Uterus (tissue), 4 donors: ENCODE measurements around the gene VWA7. TPM values are rescaled to one million over a fixed set of nuclear protein-coding genes. Genes with fewer than 3 reads are reported as not detected.

Experiments
- DNase-seq, 2 donors: peaks; one replicate each; pipeline ENCODE4 v3.0.0-alpha.2; 2019 to 2020
- H3K27ac ChIP-seq, 2 donors: fragments of 200-600 bp; sonication (generic); 1 replicate in 1 of 2; 2 replicates in 1 of 2; pipeline ENCODE4 v1.5.1; 2016 to 2018
- H3K27me3 ChIP-seq, 2 donors: fragments of 200-600 bp; sonication (generic); one replicate each; pipeline ENCODE4 v1.5.1; 2018 to 2019; ENCODE audit warnings: control low read depth in 1 of 2
- H3K36me3 ChIP-seq, 2 donors: fragments of 200-600 bp; sonication (generic); one replicate each; pipeline ENCODE4 v1.5.1; 2019; ENCODE audit warnings: control low read depth in 1 of 2
- H3K4me1 ChIP-seq, 2 donors: fragments of 200-600 bp; sonication (generic); one replicate each; pipeline ENCODE4 v1.5.1; 2018 to 2019; ENCODE audit warnings: control low read depth in 1 of 2
- H3K4me3 ChIP-seq, 2 donors: fragments of 200-600 bp; sonication (generic); 1 replicate in 1 of 2; 2 replicates in 1 of 2; pipeline ENCODE4 v1.5.1; 2018 to 2019; ENCODE audit warnings: mild to moderate bottlenecking in 1 of 2
- H3K9me3 ChIP-seq, 2 donors: fragments of 200-600 bp; sonication (generic); one replicate each; pipeline ENCODE4 v1.5.1; 2019; ENCODE audit warnings: control low read depth in 1 of 2
- POLR2A ChIP-seq, 2 donors: fragments of 450-650 bp; IDR thresholded peaks; one replicate each; pipeline ENCODE4 v1.6.1; 2016; ENCODE audit warnings: antibody characterized with exemption in 2 of 2, mild to moderate bottlenecking in 1 of 2, moderate library complexity in 1 of 2
- intact Hi-C: fragments of 100-400 bp; cut with DNase I; formaldehyde crosslinking; loops from one replicate; pipeline ENCODE4 v1.15.1; 2023; ENCODE audit warnings: low total_unique reads
- total RNA-seq, 4 donors: library from RNA; depleted of rRNA in 3 of 4; stranded (reverse); fragments of >200 nt in 3 of 4; gene quantifications; one replicate each; pipeline versions ENCODE4 v1.1.0 to v1.2.4, GENCODE V29; 2014 to 2023
- TF ChIP-seq, protein P1 (sequence below), 4 experiments: fragments of 200-600 bp in 2 of 4; fragments of 450-650 bp in 2 of 4; sonication (generic) in 2 of 4; IDR thresholded peaks; one replicate each; pipeline ENCODE4 v1.5.1; 2016 to 2019; ENCODE audit warnings: antibody characterized with exemption in 4 of 4, mild to moderate bottlenecking in 2 of 4, moderate library complexity in 1 of 4
- donor health status: DM: yes; HTN: yes; CAD: no.

The VWA7 gene
- total RNA-seq, 4 donors from 2014 or later = 0.88 to 24.1 (median 3.1) TPM

DNA sequence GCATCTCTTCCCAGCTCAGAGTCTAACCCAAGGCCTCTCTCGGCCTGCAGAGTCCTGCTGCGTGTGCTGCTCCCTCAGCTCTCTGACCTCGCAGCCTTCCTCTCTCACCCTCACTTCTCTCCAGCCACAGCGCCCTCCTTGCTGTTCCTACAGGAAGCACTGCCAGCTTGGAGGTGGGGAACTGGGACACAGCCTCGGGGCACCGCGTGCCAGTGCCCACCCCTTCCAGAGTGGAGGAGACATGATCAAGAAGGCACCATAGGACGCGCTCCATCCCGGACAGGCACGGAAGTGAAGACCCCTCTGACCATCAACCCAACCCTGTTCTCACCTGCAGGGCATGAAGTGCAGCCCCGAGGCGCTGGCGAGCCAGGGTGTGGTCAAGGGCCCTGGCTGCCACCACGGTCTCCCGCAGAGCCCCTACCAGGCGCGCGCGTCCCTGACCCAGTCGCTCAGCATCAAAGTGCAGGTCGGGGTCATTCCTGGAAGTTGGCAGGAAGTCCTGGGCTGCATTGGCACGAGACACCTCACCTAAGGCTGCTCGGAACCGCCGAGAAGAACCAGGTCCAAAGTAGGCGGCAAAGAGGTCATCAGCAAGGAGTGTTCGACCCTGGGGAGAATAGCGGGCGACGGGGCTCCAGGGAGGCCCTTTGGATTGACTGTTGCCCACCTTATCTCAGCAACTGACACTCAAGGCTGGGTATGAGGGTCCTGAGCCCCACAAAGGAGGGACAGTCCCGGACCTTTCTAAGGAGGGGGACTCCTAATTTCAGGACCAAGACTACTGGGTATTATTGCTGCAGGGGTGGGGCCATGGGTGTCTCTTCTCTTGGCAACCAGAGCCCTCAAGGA, 1.3 kb downstream of the VWA7 start:
- Histone ChIP-seq H3K4me3 (no peak overlapping the region), H3K36me3 (no peaks in the 10 kb centered on the region), H3K27ac (peak overlapping the region; percentile 84 to 88), H3K4me1 (peaks cover 5 to 8% of the 10 kb centered on the region in 2 donors), H3K27me3 (no peaks in the 10 kb centered on the region), H3K9me3 (no peaks in the 10 kb centered on the region)
- no peak for DNase-seq
- intact Hi-C loops = no loop called here
- no peak for TF ChIP-seq POLR2A (IDR thresholded peaks at IDR 0.05)
- TF ChIP-seq, protein P1, sequence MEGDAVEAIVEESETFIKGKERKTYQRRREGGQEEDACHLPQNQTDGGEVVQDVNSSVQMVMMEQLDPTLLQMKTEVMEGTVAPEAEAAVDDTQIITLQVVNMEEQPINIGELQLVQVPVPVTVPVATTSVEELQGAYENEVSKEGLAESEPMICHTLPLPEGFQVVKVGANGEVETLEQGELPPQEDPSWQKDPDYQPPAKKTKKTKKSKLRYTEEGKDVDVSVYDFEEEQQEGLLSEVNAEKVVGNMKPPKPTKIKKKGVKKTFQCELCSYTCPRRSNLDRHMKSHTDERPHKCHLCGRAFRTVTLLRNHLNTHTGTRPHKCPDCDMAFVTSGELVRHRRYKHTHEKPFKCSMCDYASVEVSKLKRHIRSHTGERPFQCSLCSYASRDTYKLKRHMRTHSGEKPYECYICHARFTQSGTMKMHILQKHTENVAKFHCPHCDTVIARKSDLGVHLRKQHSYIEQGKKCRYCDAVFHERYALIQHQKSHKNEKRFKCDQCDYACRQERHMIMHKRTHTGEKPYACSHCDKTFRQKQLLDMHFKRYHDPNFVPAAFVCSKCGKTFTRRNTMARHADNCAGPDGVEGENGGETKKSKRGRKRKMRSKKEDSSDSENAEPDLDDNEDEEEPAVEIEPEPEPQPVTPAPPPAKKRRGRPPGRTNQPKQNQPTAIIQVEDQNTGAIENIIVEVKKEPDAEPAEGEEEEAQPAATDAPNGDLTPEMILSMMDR (IDR thresholded peaks at IDR 0.05) = no peak

DNA sequence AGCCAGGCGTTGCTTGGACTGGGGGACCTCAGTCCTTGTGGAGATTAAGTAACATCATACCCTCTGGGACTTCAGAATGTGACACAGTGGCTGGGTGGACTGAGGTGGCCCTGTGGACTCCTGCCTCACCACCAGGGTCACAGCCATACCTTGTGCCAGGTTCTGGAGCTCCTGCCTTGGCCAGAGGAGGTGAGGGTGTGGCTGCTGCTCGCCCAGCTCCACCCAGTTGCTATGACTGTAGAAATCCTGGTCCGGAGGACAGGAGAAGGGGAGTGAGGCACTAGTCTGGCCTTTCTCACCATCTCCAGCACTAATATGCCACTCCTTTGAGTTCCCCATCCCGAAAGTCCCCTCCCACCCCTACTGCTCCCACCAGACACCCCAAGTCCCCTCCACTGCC, 1.9 kb downstream of the VWA7 start:
- H3K4me3 ChIP-seq = no peak overlapping the region
- H3K36me3 ChIP-seq = no peaks in the 10 kb centered on the region
- no peaks in the 10 kb centered on the region for H3K9me3 ChIP-seq
- H3K27ac ChIP-seq = peak overlapping the region in 1 of 2 donors; percentile 88
- peaks cover 5 to 8% of the 10 kb centered on the region in 2 donors for H3K4me1 ChIP-seq
- no peak for DNase-seq
- no peak for TF ChIP-seq POLR2A (IDR thresholded peaks at IDR 0.05)
- TF ChIP-seq, protein P1 (IDR thresholded peaks at IDR 0.05) = no peak
- intact Hi-C loops = no loop called here
- no peaks in the 10 kb centered on the region for H3K27me3 ChIP-seq

DNA sequence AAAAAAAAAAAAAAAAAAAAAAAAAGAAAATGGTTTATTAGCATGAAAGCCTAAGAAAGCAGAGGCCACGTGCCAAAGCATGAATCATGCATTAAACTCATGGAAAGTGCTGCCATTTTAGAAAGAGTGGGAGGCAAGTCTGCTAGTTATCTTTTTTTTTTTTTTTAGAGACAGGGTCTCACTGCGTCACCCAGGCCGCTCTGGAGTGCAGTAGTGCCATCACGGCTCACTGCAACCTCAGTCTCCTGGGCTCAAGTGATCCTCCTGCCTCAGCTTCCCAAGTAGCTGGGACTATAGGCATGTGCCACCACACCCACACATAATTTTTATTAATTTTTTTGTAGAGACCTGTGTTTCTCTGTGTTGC, 5.2 kb downstream of the VWA7 start:
- H3K4me3 ChIP-seq = no peak overlapping the region
- TF ChIP-seq POLR2A (IDR thresholded peaks at IDR 0.05) = no peak
- TF ChIP-seq, protein P1 (IDR thresholded peaks at IDR 0.05) = no peak
- peaks cover 3 to 6% of the 10 kb centered on the region in 2 donors for H3K4me1 ChIP-seq
- H3K27me3 ChIP-seq = no peaks in the 10 kb centered on the region
- intact Hi-C loops = no loop called here
- no peaks in the 10 kb centered on the region for H3K9me3 ChIP-seq
- H3K36me3 ChIP-seq = no peaks in the 10 kb centered on the region
- no peak overlapping the region for H3K27ac ChIP-seq
- DNase-seq = no peak

DNA sequence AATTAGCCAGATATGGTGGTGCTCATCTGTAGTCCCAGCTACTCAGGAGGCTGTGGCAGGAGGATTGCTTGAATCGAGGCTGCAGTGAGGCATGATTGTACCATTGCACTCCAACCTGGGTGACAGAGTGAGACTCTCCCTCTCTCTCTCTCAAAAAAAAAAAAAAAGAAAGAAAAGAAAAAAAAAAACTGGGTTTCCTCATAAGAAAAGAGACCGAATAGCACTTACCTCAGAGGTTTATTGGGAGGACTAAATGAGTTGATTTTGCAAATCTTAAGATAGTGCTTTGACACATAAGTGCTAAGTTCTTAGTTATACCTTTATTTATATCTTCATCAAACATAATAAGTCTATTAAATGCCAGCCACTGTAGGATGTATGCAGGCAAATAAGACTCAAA, 6.3 kb downstream of the VWA7 start:
- no peaks in the 10 kb centered on the region for H3K27me3 ChIP-seq
- no peak overlapping the region for H3K27ac ChIP-seq
- H3K36me3 ChIP-seq = no peaks in the 10 kb centered on the region
- no peaks in the 10 kb centered on the region for H3K9me3 ChIP-seq
- DNase-seq = no peak
- H3K4me1 ChIP-seq = no peaks in the 10 kb centered on the region
- no peak overlapping the region for H3K4me3 ChIP-seq
- TF ChIP-seq, protein P1 (IDR thresholded peaks at IDR 0.05) = no peak
- no peak for TF ChIP-seq POLR2A (IDR thresholded peaks at IDR 0.05)
- intact Hi-C loops = no loop called here

DNA sequence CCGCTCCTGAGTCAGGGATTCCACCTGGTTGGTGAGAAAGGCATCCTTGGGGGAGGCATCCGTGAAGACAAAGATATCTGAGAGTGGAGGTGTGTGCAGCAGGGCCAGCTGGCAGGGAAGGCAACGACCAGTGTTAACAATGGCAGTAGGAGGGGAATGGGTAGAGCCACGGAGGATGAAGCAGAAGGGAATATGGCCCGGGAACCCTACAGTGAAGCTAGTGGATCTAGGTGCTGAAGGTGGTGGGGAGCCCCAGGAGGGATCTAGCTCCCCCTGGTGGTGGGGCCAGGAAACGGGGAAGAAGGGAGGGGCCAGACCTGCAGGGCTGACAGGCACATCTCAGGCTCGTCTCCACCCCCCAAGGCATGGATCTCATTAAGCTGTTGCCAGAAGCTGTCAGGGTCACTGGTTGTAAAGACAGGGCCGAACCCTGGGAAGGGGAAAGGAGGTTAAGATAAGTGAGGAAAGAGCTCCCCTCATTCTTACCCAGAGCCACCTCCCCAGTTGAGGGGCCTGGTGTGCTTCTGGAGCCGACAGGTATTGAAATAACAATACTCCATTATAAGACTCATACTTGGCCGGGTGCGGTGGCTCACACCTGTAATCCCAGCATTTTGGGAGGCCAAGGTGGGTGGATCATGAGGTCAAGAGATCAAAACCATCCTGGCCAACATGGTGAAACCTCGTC, 7.3 kb downstream of the VWA7 start:
- intact Hi-C loops = no loop called here
- peak in 1 of 2 donors; percentile 42 for DNase-seq
- no peaks in the 10 kb centered on the region for H3K9me3 ChIP-seq
- TF ChIP-seq, protein P1 (IDR thresholded peaks at IDR 0.05) = peak; percentile 20 to 56 (median 40)
- TF ChIP-seq POLR2A (IDR thresholded peaks at IDR 0.05) = no peak
- no peaks in the 10 kb centered on the region for H3K27me3 ChIP-seq
- no peaks in the 10 kb centered on the region for H3K36me3 ChIP-seq
- H3K27ac ChIP-seq = no peak overlapping the region
- no peaks in the 10 kb centered on the region for H3K4me1 ChIP-seq
- no peak overlapping the region for H3K4me3 ChIP-seq
